ENCODE measurements around the gene KLRF2. TPM values are rescaled to one million over a fixed set of nuclear protein-coding genes. Genes with fewer than 3 reads are reported as not detected.

Gene KLRF2
- total RNA-seq, 1 experiment from 2014 or later = not detected

DNA sequence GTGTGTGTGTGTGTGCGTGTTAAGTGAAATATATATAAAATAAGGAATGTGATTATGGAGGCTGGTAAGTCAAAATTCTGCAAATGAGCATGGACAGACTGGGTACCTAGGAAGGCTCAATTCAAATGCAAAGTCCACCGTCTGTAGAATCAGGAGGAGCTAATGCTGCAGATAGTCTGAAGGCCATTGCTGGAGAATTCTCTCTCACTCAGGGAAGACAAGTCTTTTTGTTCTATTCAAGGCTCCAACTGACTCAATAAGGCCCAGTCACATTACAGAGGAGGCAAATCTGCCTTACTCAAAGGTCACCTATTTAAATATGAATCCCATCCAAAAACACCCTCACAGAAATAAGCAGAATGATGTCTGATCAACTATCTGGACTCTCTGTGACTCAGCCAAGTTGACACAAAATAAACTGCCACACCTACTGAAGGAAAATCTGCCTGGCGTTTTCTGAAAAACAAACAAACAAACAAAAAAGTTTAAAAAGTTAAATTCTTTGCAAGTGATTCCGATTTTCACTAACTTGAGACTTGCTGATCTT lies 684 bp upstream of the KLRF2 start:
- Histone ChIP-seq H3K4ac (ENCODE audit: low read depth, low read length) (no peak overlapping the region), H3K23me2 (ENCODE audit: insufficient read length, low read depth, low read length, poor library complexity, severe bottlenecking) (no peaks in the 10 kb centered on the region), H3K18ac (ENCODE audit: insufficient read length, low read depth, low read length) (no peak overlapping the region), H2BK5ac (ENCODE audit: insufficient read length, low read length) (no peak overlapping the region), H2BK15ac (ENCODE audit: low read depth, low read length) (no peak overlapping the region), H3K79me2 (ENCODE audit: insufficient read depth, low read length) (no peaks in the 10 kb centered on the region), H2AK5ac (ENCODE audit: insufficient read length, low read length) (no peak overlapping the region), H2AFZ (ENCODE audit: low read length) (no peak overlapping the region), H3K9ac (ENCODE audit: extremely low read depth, insufficient read length, low read length) (no peak overlapping the region), H3K79me1 (ENCODE audit: insufficient read depth, low read depth, low read length, poor library complexity, severe bottlenecking) (no peaks in the 10 kb centered on the region), H3K4me2 (ENCODE audit: insufficient read depth, insufficient read length, low read length) (no peak overlapping the region), H3K4me1 (ENCODE audit: insufficient read depth, low read length) (no peaks in the 10 kb centered on the region), H4K8ac (replicated peaks; ENCODE audit: insufficient read length, low read depth, low read length) (no peak overlapping the region), H4K5ac (ENCODE audit: insufficient read length, low read depth, low read length) (no peak overlapping the region), H3K23ac (ENCODE audit: insufficient read length, low read depth, low read length) (no peak overlapping the region), H3K27me3 (ENCODE audit: insufficient read depth, low read length) (no peaks in the 10 kb centered on the region), H3K27ac (ENCODE audit: insufficient read length, low read depth, low read length) (no peak overlapping the region), H3T11ph (ENCODE audit: low read length) (no peak overlapping the region), H3K9me3 (ENCODE audit: control insufficient read depth, low read depth, low read length) (no peaks in the 10 kb centered on the region), H3K14ac (ENCODE audit: insufficient read depth, low read length) (no peak overlapping the region), H2BK12ac (ENCODE audit: insufficient read length, low read depth, low read length) (no peak overlapping the region), H3K56ac (ENCODE audit: insufficient read length, low read depth, low read length) (no peak overlapping the region), H4K20me1 (ENCODE audit: control insufficient read depth, insufficient read depth, insufficient read length) (no peaks in the 10 kb centered on the region), H4K91ac (ENCODE audit: insufficient read length, low read depth, low read length) (no peak overlapping the region), H2BK20ac (ENCODE audit: low read depth, low read length, poor library complexity, severe bottlenecking) (no peak overlapping the region), H2BK120ac (ENCODE audit: low read depth, low read length, poor library complexity, severe bottlenecking) (no peak overlapping the region)
- peaks cover 12 to 15% of the 10 kb centered on the region in 2 experiments for H3K4me1 Mint-ChIP-seq
- WGBS (ENCODE audit: extremely low coverage, insufficient read length, low lambda C conversion rate) = 100% methylated on average over 1 of the region's 4 CpGs
- no peaks in the 10 kb centered on the region; a peak in 1 of 5 replicates for H3K9me3 Mint-ChIP-seq
- H3K36me3 Mint-ChIP-seq (ENCODE audit: insufficient read depth in 1 of 3, low read depth in 3 of 3) = no peaks in the 10 kb centered on the region
- no peaks in the 10 kb centered on the region for H3K27me3 Mint-ChIP-seq (ENCODE audit: low read depth)
- H3K27ac Mint-ChIP-seq = peak overlapping the region in 1 of 3 experiments; percentile 69; a peak in 2 of 7 replicates
- H3K4me3 Mint-ChIP-seq = no peak overlapping the region
- DNase-seq = no peak
- TF ChIP-seq, protein P1, sequence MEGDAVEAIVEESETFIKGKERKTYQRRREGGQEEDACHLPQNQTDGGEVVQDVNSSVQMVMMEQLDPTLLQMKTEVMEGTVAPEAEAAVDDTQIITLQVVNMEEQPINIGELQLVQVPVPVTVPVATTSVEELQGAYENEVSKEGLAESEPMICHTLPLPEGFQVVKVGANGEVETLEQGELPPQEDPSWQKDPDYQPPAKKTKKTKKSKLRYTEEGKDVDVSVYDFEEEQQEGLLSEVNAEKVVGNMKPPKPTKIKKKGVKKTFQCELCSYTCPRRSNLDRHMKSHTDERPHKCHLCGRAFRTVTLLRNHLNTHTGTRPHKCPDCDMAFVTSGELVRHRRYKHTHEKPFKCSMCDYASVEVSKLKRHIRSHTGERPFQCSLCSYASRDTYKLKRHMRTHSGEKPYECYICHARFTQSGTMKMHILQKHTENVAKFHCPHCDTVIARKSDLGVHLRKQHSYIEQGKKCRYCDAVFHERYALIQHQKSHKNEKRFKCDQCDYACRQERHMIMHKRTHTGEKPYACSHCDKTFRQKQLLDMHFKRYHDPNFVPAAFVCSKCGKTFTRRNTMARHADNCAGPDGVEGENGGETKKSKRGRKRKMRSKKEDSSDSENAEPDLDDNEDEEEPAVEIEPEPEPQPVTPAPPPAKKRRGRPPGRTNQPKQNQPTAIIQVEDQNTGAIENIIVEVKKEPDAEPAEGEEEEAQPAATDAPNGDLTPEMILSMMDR (conservative IDR thresholded peaks at IDR 0.05) = no peak

Data from H9 (cell line).